Bladder microvascular endothelial cell (primary cell): ENCODE results near the gene UNG. TPM values are rescaled to one million over a fixed set of nuclear protein-coding genes. Genes with fewer than 3 reads are reported as not detected.

ENCODE experiments used
- total RNA-seq: library from RNA; depleted of rRNA; stranded (reverse); fragments of >200 nt; gene quantifications from 2 replicates; pipeline ENCODE4 v1.2.3, GENCODE V29; 2014

The UNG gene
- 14.5 and 23.3 TPM in 2 replicates for total RNA-seq

DNA sequence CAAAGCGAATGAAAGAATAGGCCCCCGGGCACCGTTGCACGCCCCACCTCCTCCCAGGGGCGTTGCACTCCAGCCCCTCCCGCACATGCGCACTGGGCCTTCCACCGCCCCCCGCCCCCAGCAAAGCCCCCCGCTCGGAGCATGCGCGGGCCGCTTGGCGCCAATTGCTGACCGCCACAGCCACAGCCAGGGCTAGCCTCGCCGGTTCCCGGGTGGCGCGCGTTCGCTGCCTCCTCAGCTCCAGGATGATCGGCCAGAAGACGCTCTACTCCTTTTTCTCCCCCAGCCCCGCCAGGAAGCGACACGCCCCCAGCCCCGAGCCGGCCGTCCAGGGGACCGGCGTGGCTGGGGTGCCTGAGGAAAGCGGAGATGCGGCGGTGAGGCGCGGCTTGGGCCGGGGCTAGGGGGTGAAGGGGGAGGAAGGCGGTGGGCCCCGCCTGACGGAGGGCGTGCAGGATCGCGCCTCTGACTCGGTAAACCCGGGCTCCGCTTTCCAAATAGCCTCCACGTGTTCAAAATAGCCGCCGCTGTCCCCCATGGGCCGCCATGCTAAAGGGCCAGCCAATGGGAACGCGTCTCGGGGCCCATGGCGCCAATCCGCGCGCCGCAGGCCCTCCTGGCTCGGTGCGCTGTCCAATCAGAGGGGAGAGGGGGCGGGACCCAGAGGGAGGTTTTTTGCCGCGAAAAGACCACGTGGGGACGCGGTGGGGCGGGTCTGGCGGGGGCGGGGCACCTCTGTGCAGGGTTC lies at the start of gene UNG:
TSS of gene UNG (plus strand) at position 163 of the 748 bp plus-strand sequence. CDS start at position 246, 83 bp downstream.

DNA sequence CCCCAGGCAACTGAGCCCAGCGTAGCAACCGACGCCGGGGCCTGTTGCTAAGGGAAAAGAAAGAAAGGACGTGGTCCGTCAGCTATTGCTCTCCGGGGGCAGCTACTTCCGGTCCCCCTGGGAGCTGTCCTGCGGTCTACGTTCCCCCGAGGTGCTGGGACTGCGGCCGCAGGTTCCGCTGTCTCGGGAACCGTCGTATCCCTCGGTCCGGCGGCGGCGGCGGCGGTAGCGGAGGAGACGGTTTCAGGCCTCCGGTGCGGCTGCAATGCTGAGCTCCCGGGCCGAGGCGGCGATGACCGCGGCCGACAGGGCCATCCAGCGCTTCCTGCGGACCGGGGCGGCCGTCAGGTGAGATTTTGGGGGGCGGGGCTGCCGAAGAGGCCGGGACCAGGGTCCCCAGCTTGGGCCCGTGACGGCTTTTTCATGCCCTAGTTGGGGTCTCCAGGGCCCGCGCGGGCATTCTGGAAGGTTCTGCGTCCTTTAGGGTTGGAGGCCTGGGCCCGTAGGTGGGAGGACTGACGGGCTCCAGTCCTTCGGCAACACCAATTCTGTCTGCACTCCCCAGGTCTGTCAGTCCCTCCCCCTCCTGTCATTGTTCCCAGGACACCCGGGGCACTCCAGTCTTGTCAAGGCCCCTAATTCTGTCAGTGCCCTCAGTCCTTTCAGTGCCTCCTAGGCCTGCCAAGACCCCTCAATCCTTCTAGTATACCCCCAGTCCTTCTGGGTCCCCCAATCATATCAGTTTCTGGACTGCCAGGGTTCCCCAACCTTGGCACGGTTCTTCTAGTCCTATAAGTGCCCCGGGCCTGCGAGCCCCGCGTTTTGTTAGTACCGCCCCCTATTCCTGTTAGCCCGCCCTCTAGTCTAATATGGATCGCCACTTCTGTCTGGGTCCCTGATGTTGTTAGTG lies 44.7 kb upstream of the UNG start, which contains the start of gene USP30:
TSS of gene USP30 (plus strand) at position 163 of the 910 bp plus-strand sequence. CDS start at position 266, 103 bp downstream.

GRCh38 chr12:109093022-109093918 lies 4.1 kb upstream of the UNG start, which contains the start of gene ALKBH2:
Gene ALKBH2, minus strand, starts transcription at chr12:109093472. Its CDS starts 686 bp downstream, at chr12:109092786.

GRCh38 chr12:109115758-109116610 lies 18.6 kb downstream of the UNG start, which contains the start of gene ACACB:
Gene ACACB, plus strand, starts transcription at chr12:109116587. Its CDS starts 22,819 bp downstream, at chr12:109139406.

Other genes with a start within 250 kb of the UNG start
- gene SSH1, start 240.0 kb upstream of the UNG start, total RNA-seq, result 8.7 and 53.6 TPM in 2 replicates
- not detected in 2 replicates for gene DAO, start 217.5 kb upstream of the UNG start, total RNA-seq
- gene SVOP, start 76.5 kb upstream of the UNG start, total RNA-seq, result not detected in 2 replicates
- gene USP30, start 45.0 kb upstream of the UNG start, total RNA-seq, result 4.0 and 4.7 TPM in 2 replicates
- 7.6 and 7.7 TPM in 2 replicates for gene ALKBH2, start 4.1 kb upstream of the UNG start, total RNA-seq
- 2.5 and 3.6 TPM in 2 replicates for gene ACACB, start 19.0 kb downstream of the UNG start, total RNA-seq
- not detected in 2 replicates for gene FOXN4, start 211.7 kb downstream of the UNG start, total RNA-seq